Left ventricle myocardium inferior (tissue), 1 donor: ENCODE measurements around the gene CA11. TPM values are rescaled to one million over a fixed set of nuclear protein-coding genes. Genes with fewer than 3 reads are reported as not detected.
A peak's percentile ranks its signal among the peaks of the same experiment; 100 is the strongest.
"Not testable (repeated sequence)": the region's sequence is repeated elsewhere in the genome, so short reads cannot be mapped to it uniquely, and the experiment has no call there.

Experiments
- DNase-seq: peaks from one replicate; pipeline ENCODE4 v3.0.0-alpha.2; 2020
- H3K27ac ChIP-seq: fragments of 200-600 bp; replicated peaks from 2 replicates; pipeline ENCODE4 v1.8.0; 2021
- H3K27me3 ChIP-seq: fragments of 200-600 bp; 2 replicates; pipeline ENCODE4 v1.8.0; 2021; ENCODE audit warnings: low read depth
- H3K36me3 ChIP-seq: fragments of 200-600 bp; 2 replicates; pipeline ENCODE4 v1.8.0; 2021
- H3K4me1 ChIP-seq: fragments of 200-600 bp; 2 replicates; pipeline ENCODE4 v1.8.0; 2021
- H3K4me3 ChIP-seq: fragments of 200-600 bp; 2 replicates; pipeline ENCODE4 v1.8.0; 2021; ENCODE audit warnings: mild to moderate bottlenecking, moderate library complexity
- H3K9me3 ChIP-seq: fragments of 200-600 bp; replicated peaks from 2 replicates; pipeline ENCODE4 v1.8.0; 2021
- CTCF ChIP-seq: fragments of 200-600 bp; IDR thresholded peaks from 2 replicates; pipeline ENCODE4 v1.8.0; 2021; ENCODE audit warnings: antibody characterized with exemption, mild to moderate bottlenecking, borderline replicate concordance
- intact Hi-C: fragments of 100-400 bp; cut with micrococcal nuclease; formaldehyde crosslinking; loops from one replicate; pipeline ENCODE4 v1.11.0; 2022
- total RNA-seq: library from RNA; stranded (reverse); fragmentation: NEBNext Ultra II Directional; extraction: Animal tissue kit (Norgen Biotek cat#: 25700); gene quantifications from one replicate; pipeline ENCODE4 v1.2.1, GENCODE V29; 2021
- donor health status: DM: no; HTN: yes; CAD: no; lungs with severe emphysema.

Gene CA11
- total RNA-seq, 1 donor from 2014 or later = 4.5 TPM

- DNase-seq = peak; percentile 84
- Histone ChIP-seq H3K27ac (peak overlapping the region; percentile 69), H3K4me3 (peak overlapping the region; percentile 22), H3K36me3 (no peaks in the 10 kb centered on the region), H3K27me3 (no peaks in the 10 kb centered on the region), H3K4me1 (peaks cover 13% of the 10 kb centered on the region), H3K9me3 (no peaks in the 10 kb centered on the region)
- no peak for TF ChIP-seq CTCF
- intact Hi-C loops = no loop called here
Observed at GRCh38 chr19:48660852-48661710, 15.1 kb upstream of the CA11 start.

GRCh38 chr19:48659768-48660167 is 13.8 kb upstream of the CA11 start:
- Histone ChIP-seq H3K9me3 (no peaks in the 10 kb centered on the region), H3K27me3 (no peaks in the 10 kb centered on the region), H3K36me3 (no peaks in the 10 kb centered on the region), H3K4me3 (no peak overlapping the region), H3K27ac (no peak overlapping the region), H3K4me1 (peaks cover 13% of the 10 kb centered on the region)
- intact Hi-C loops = no loop called here
- TF ChIP-seq CTCF = no peak
- DNase-seq = no peak

- H3K9me3 ChIP-seq = no peaks in the 10 kb centered on the region
- H3K36me3 ChIP-seq = no peaks in the 10 kb centered on the region
- peaks cover 13% of the 10 kb centered on the region for H3K4me1 ChIP-seq
- no peak overlapping the region for H3K27ac ChIP-seq
- H3K4me3 ChIP-seq = no peak overlapping the region
- DNase-seq = no peak
- intact Hi-C loops = no loop called here
- no peaks in the 10 kb centered on the region for H3K27me3 ChIP-seq
- TF ChIP-seq CTCF = no peak
Observed at GRCh38 chr19:48658483-48658882, 12.5 kb upstream of the CA11 start.

- H3K4me3 ChIP-seq, H3K36me3 ChIP-seq, intact Hi-C loops, DNase-seq, H3K27ac ChIP-seq, H3K27me3 ChIP-seq, H3K9me3 ChIP-seq: not testable (repeated sequence)
- H3K4me1 ChIP-seq = peaks cover 13% of the 10 kb centered on the region
Observed at GRCh38 chr19:48657828-48658227, 11.8 kb upstream of the CA11 start.

- Histone ChIP-seq H3K9me3 (no peaks in the 10 kb centered on the region), H3K4me1 (peaks cover 13% of the 10 kb centered on the region), H3K36me3 (no peaks in the 10 kb centered on the region), H3K27ac (no peak overlapping the region), H3K27me3 (no peaks in the 10 kb centered on the region), H3K4me3 (no peak overlapping the region)
- no peak for TF ChIP-seq CTCF
- intact Hi-C loops = no loop called here
- no peak for DNase-seq
Observed at GRCh38 chr19:48656840-48657474, 11.0 kb upstream of the CA11 start.
